ENCODE data around the gene ARR3. TPM values are rescaled to one million over a fixed set of nuclear protein-coding genes. Genes with fewer than 3 reads are reported as not detected.

The ARR3 gene
- total RNA-seq, 4 donors from 2014 or later = not detected

DNA sequence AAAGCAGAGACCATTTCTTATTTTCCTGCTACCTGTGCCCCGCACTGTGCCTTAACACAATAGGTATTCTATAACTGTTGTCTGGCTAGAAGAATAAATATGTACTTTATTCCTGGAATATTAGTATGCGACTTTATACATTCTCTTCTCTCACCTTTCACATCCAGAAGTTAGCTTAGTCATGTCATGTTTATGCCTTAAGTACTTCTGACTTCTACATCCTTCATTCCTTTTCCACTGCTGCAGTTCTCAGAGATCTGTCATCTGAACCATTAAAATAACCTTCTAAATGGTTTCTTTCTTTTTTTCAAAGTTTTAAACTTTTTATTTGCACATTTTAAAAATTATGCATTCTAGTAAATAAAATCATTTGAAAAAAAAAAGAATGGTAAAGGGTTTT lies 56.2 kb downstream of the ARR3 start:
- in situ Hi-C loops (cut with MboI; ENCODE audit: low sequenced_read_pairs in 4 of 4) = no loop called here
- intact Hi-C loops (cut with DNase I; ENCODE audit: low total_unique reads) = no loop called here

GRCh38 chrX:70331161-70331560 lies 63.0 kb downstream of the ARR3 start:
- Histone ChIP-seq H3K4me3 (no peak overlapping the region), H3K36me3 (no peaks in the 10 kb centered on the region), H3K27ac (no peak overlapping the region), H3K4me1 (no peaks in the 10 kb centered on the region), H3K9me3 (no peaks in the 10 kb centered on the region), H3K27me3 (no peaks in the 10 kb centered on the region)
- intact Hi-C loops (cut with DNase I; ENCODE audit: low total_unique reads) (no loop called here), in situ Hi-C loops (cut with MboI; ENCODE audit: low sequenced_read_pairs in 4 of 4) (no loop called here)
- ATAC-seq = no peak
- DNase-seq = no peak
- TF ChIP-seq, protein P1, sequence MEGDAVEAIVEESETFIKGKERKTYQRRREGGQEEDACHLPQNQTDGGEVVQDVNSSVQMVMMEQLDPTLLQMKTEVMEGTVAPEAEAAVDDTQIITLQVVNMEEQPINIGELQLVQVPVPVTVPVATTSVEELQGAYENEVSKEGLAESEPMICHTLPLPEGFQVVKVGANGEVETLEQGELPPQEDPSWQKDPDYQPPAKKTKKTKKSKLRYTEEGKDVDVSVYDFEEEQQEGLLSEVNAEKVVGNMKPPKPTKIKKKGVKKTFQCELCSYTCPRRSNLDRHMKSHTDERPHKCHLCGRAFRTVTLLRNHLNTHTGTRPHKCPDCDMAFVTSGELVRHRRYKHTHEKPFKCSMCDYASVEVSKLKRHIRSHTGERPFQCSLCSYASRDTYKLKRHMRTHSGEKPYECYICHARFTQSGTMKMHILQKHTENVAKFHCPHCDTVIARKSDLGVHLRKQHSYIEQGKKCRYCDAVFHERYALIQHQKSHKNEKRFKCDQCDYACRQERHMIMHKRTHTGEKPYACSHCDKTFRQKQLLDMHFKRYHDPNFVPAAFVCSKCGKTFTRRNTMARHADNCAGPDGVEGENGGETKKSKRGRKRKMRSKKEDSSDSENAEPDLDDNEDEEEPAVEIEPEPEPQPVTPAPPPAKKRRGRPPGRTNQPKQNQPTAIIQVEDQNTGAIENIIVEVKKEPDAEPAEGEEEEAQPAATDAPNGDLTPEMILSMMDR (IDR thresholded peaks at IDR 0.05 in 4 of 5, conservative IDR thresholded peaks at IDR 0.05 in 1 of 5) = no peak
- TF ChIP-seq POLR2A (IDR thresholded peaks at IDR 0.05) = no peak

More for the DNA sequence above, 56.2 kb downstream of the ARR3 start:
- Histone ChIP-seq H3K4me1 (no peaks in the 10 kb centered on the region), H3K27ac (no peak overlapping the region), H3K27me3 (no peaks in the 10 kb centered on the region), H3K4me3 (no peak overlapping the region), H3K36me3 (no peaks in the 10 kb centered on the region), H3K9me3 (no peaks in the 10 kb centered on the region)
- TF ChIP-seq POLR2A (IDR thresholded peaks at IDR 0.05) = no peak
- TF ChIP-seq, protein P1 (IDR thresholded peaks at IDR 0.05 in 4 of 5, conservative IDR thresholded peaks at IDR 0.05 in 1 of 5) = no peak
- DNase-seq (no peak), ATAC-seq (no peak)

Other genes starting within 250 kb of the ARR3 start
- not detected for gene AWAT2, start 218.4 kb upstream of the ARR3 start, total RNA-seq
- not detected for gene OTUD6A, start 205.9 kb upstream of the ARR3 start, total RNA-seq
- gene IGBP1, start 134.9 kb upstream of the ARR3 start, total RNA-seq = 100 to 1,000 TPM in 1 of 4 donors, 10 to 100 TPM in 3; 68.7 to 109 (median 75.1) TPM
- not detected for gene DGAT2L6, start 90.9 kb upstream of the ARR3 start, total RNA-seq
- gene AWAT1, start 33.7 kb upstream of the ARR3 start, total RNA-seq = not detected
- gene P2RY4, start 8.1 kb upstream of the ARR3 start, total RNA-seq = not detected
- not detected for gene RAB41, start 13.8 kb downstream of the ARR3 start, total RNA-seq
- 10 to 100 TPM; 12.8 to 22.3 (median 21.8) TPM for gene PDZD11, start 21.6 kb downstream of the ARR3 start, total RNA-seq
- under 1 TPM in 2 of 4 donors, not detected in 2; 0.07 to 0.09 TPM for gene KIF4A, start 21.8 kb downstream of the ARR3 start, total RNA-seq
- gene GDPD2, start 155.0 kb downstream of the ARR3 start, total RNA-seq = not detected
- gene DLG3, start 176.5 kb downstream of the ARR3 start, total RNA-seq = 1 to 10 TPM in 1 of 4 donors, under 1 TPM in 3; 0.20 to 3.4 (median 0.69) TPM

All from gastrocnemius medialis (tissue), 4 donors.